GM20000 (cell line): ENCODE data around the gene SNX22.

Source experiments
- DNase-seq: peaks from one replicate; pipeline ENCODE4 v3.0.0; 2012; ENCODE audit warnings: low spot score
- CTCF ChIP-seq: IDR thresholded peaks from 2 replicates; pipeline ENCODE4 v1.5.1; 2012; ENCODE audit warnings: mild to moderate bottlenecking, control low read depth; ENCODE audit errors: extremely low read depth, missing control alignments

The SNX22 gene

GRCh38 chr15:64127521-64128270 lies 23.8 kb upstream of the SNX22 start:
- no peak for DNase-seq
- no peak for TF ChIP-seq CTCF

GRCh38 chr15:64130159-64130558 lies 21.4 kb upstream of the SNX22 start:
- DNase-seq = no peak
- TF ChIP-seq CTCF = no peak

- no peak for DNase-seq
- TF ChIP-seq CTCF = no peak
These were observed 20.0 kb upstream of the SNX22 start for GRCh38 chr15:64131547-64131946.

GRCh38 chr15:64132217-64132616 lies 19.3 kb upstream of the SNX22 start:
- TF ChIP-seq CTCF = no peak
- no peak for DNase-seq

- no peak for TF ChIP-seq CTCF
- DNase-seq = no peak
These were observed 17.7 kb upstream of the SNX22 start for GRCh38 chr15:64133623-64134344.

- TF ChIP-seq CTCF = no peak
- no peak for DNase-seq
These were observed 17.1 kb upstream of the SNX22 start for GRCh38 chr15:64134345-64134829.

- TF ChIP-seq CTCF = no peak
- no peak for DNase-seq
These were observed 15.2 kb upstream of the SNX22 start for GRCh38 chr15:64136347-64136746.
